Testis (tissue), 2 donors: ENCODE data around the gene CTAGE6.
"Not testable (repeated sequence)": the region's sequence is repeated elsewhere in the genome, so short reads cannot be mapped to it uniquely, and the experiment has no call there.

ENCODE experiments used
- POLR2A ChIP-seq: fragments of 450-650 bp; IDR thresholded peaks from one replicate; pipeline ENCODE4 v1.6.1; 2017; ENCODE audit warnings: antibody characterized with exemption, mild to moderate bottlenecking, moderate library complexity
- TF ChIP-seq, protein P1 (sequence below), 3 experiments: fragments of 450-650 bp in 2 of 3; fragments of 200-600 bp in 1 of 3; sonication (generic) in 1 of 3; IDR thresholded peaks; one replicate each; pipeline ENCODE4 v1.5.1; 2016 to 2019; ENCODE audit warnings: antibody characterized with exemption in 3 of 3, mild to moderate bottlenecking in 2 of 3, moderate library complexity in 1 of 3

GRCh38 chr7:143712381-143712780 lies 45.1 kb downstream of the CTAGE6 start:
- TF ChIP-seq POLR2A: not testable (repeated sequence)
- TF ChIP-seq, protein P1, sequence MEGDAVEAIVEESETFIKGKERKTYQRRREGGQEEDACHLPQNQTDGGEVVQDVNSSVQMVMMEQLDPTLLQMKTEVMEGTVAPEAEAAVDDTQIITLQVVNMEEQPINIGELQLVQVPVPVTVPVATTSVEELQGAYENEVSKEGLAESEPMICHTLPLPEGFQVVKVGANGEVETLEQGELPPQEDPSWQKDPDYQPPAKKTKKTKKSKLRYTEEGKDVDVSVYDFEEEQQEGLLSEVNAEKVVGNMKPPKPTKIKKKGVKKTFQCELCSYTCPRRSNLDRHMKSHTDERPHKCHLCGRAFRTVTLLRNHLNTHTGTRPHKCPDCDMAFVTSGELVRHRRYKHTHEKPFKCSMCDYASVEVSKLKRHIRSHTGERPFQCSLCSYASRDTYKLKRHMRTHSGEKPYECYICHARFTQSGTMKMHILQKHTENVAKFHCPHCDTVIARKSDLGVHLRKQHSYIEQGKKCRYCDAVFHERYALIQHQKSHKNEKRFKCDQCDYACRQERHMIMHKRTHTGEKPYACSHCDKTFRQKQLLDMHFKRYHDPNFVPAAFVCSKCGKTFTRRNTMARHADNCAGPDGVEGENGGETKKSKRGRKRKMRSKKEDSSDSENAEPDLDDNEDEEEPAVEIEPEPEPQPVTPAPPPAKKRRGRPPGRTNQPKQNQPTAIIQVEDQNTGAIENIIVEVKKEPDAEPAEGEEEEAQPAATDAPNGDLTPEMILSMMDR (IDR thresholded peaks at IDR 0.05): not testable (repeated sequence)
